ENCODE measurements around the gene TUBA1B.

The TUBA1B gene

DNA sequence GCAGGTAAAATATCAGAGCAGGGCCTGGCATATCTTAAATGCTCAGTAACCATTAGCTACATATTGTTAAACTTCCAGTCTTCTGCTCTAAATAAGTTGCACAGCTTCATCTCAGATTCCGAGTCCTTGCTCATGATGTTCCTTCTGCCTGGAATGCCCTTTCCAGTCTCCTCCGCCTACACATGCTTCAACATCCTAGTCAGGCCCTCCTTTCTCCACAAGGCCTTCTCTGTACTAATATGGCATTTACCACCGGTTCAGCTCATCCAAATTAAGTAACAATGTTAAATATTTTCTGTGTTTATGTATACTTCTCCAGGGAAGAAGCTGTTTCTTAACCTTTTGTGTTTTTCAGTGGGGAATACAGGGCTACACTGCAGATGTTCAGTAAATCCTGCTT, 45.1 kb downstream of the TUBA1B start:
- no peak overlapping the region for H3K9ac ChIP-seq (ENCODE audit: low read length)
- no peaks in the 10 kb centered on the region for H3K9me3 ChIP-seq (ENCODE audit: control insufficient read depth, low read depth, low read length)
- no peaks in the 10 kb centered on the region for H3K36me3 ChIP-seq (ENCODE audit: control insufficient read depth, low read depth, low read length)
- H3K4me3 ChIP-seq (ENCODE audit: low read length): no peak overlapping the region
- peaks cover 6% of the 10 kb centered on the region for H3K4me1 ChIP-seq (ENCODE audit: control insufficient read depth, low read depth, low read length)
- peaks cover 52% of the 10 kb centered on the region for H3K27me3 ChIP-seq (ENCODE audit: control insufficient read depth, insufficient read depth, low read length)
- H3K27ac ChIP-seq (ENCODE audit: low read length): no peak overlapping the region

DNA sequence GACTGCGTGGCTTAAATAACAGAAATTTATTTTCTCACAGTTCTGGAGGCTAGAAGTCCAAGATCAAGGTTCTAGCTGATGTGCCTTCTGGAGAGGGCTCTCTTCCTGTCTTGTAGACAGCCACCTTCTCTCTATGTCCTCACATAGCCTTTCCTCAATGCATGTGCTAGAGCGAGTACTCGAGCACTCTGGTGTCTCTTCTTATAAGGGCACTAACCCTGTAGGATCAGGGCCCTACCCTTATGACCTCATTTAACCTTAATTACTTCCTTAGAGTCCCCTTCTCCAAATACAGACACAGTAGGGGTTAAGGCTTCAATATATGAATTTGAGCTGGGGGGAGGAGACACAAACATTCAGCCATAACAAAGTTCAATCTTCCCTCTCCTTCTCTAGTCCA, 46.8 kb downstream of the TUBA1B start:
- no peaks in the 10 kb centered on the region for H3K36me3 ChIP-seq (ENCODE audit: control insufficient read depth, low read depth, low read length)
- H3K27me3 ChIP-seq (ENCODE audit: control insufficient read depth, insufficient read depth, low read length): peaks cover 42% of the 10 kb centered on the region
- no peak overlapping the region for H3K4me3 ChIP-seq (ENCODE audit: low read length)
- H3K4me1 ChIP-seq (ENCODE audit: control insufficient read depth, low read depth, low read length): peaks cover 6% of the 10 kb centered on the region
- H3K27ac ChIP-seq (ENCODE audit: low read length): no peak overlapping the region
- H3K9me3 ChIP-seq (ENCODE audit: control insufficient read depth, low read depth, low read length): no peaks in the 10 kb centered on the region
- no peak overlapping the region for H3K9ac ChIP-seq (ENCODE audit: low read length)

DNA sequence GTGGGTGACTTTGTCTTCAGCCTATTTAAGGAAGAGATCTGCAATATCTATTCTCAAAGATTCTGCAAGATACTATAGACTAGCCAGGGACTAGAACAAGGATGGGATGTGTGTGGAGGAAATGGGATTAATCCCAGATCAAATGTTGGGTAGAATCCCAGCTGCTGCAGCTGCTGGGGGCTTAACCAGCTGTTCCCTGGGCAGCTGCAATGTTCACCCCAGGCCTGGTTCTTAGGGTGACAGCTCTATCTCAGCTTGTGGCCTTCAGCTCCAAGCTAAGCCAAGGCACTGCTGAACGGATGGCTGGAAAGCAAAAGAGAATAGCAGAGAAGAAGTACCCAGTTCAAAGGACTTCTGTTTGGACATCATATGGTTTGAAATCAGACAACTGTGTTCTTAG, 51.4 kb downstream of the TUBA1B start:
- no peaks in the 10 kb centered on the region for H3K4me1 ChIP-seq (ENCODE audit: control insufficient read depth, low read depth, low read length)
- no peak overlapping the region for H3K27ac ChIP-seq (ENCODE audit: low read length)
- H3K9ac ChIP-seq (ENCODE audit: low read length): no peak overlapping the region
- no peaks in the 10 kb centered on the region for H3K9me3 ChIP-seq (ENCODE audit: control insufficient read depth, low read depth, low read length)
- peaks cover 7% of the 10 kb centered on the region for H3K27me3 ChIP-seq (ENCODE audit: control insufficient read depth, insufficient read depth, low read length)
- no peaks in the 10 kb centered on the region for H3K36me3 ChIP-seq (ENCODE audit: control insufficient read depth, low read depth, low read length)
- no peak overlapping the region for H3K4me3 ChIP-seq (ENCODE audit: low read length)

Measured in iPS-18a (cell line).